ENCODE data around the gene SPCS1. TPM values are rescaled to one million over a fixed set of nuclear protein-coding genes. Genes with fewer than 3 reads are reported as not detected.

SPCS1 gene
- total RNA-seq, 1 experiment from 2014 or later, result 101 TPM

- TF ChIP-seq FOXP4 (CRISPR knock-in tag; IDR thresholded peaks at IDR 0.05) (peak; percentile 55; the same call in 1 of the 2 replicates), ZNF512 (CRISPR knock-in tag; IDR thresholded peaks at IDR 0.05; ENCODE audit: borderline replicate concordance) (no peak), PREB (CRISPR knock-in tag; IDR thresholded peaks at IDR 0.05; ENCODE audit: borderline replicate concordance) (0 out of 2 replicates have a peak, but pooled peaks have one; percentile 63), RORB (CRISPR knock-in tag; IDR thresholded peaks at IDR 0.05) (no peak), JUN (CRISPR knock-in tag; IDR thresholded peaks at IDR 0.05) (no peak), EMX1 (CRISPR knock-in tag; IDR thresholded peaks at IDR 0.05) (no peak)
Observed at GRCh38 chr3:52705688-52706686, at the start of gene SPCS1, which contains the start of gene GLT8D1 (continued).

- ATAC-seq, result no peak
- H3K4me1 Mint-ChIP-seq, result peaks cover 7% of the 10 kb centered on the region
- POLR2A ChIA-PET, result no interaction called here
- CTCF ChIA-PET, result interaction anchor here (0.6 kb wide), 1 partner anchor 69 kb away, joined by 4 read pairs; no protein-coding TSS in a partner anchor
- no peak overlapping the region for H3K4me3 Mint-ChIP-seq
- no peak for TF ChIP-seq MAX (CRISPR knock-in tag; IDR thresholded peaks at IDR 0.05)
- DNase-seq (ENCODE audit: low spot score), result no peak
- no peaks in the 10 kb centered on the region for H3K27me3 Mint-ChIP-seq (ENCODE audit: low read depth)
- no peak overlapping the region for H3K27ac Mint-ChIP-seq
- peaks cover 47% of the 10 kb centered on the region for H3K36me3 Mint-ChIP-seq
- no peaks in the 10 kb centered on the region for H3K9me3 Mint-ChIP-seq
Observed at GRCh38 chr3:52660046-52660445, 45.9 kb upstream of the SPCS1 start.

GRCh38 chr3:52663098-52663497 lies 42.8 kb upstream of the SPCS1 start:
- DNase-seq (ENCODE audit: low spot score) (no peak), ATAC-seq (no peak)
- H3K9me3 Mint-ChIP-seq, result no peaks in the 10 kb centered on the region
- no peaks in the 10 kb centered on the region for H3K27me3 Mint-ChIP-seq (ENCODE audit: low read depth)
- POLR2A ChIA-PET, result interaction anchor here (0.6 kb wide), 1 partner anchor 83 kb away, joined by 3 read pairs; no protein-coding TSS in a partner anchor
- CTCF ChIA-PET, result no interaction called here
- H3K4me3 Mint-ChIP-seq, result no peak overlapping the region
- peaks cover 29% of the 10 kb centered on the region for H3K36me3 Mint-ChIP-seq
- H3K4me1 Mint-ChIP-seq, result no peaks in the 10 kb centered on the region
- no peak overlapping the region for H3K27ac Mint-ChIP-seq
- TF ChIP-seq CDX4 (CRISPR knock-in tag; IDR thresholded peaks at IDR 0.05; ENCODE audit: borderline replicate concordance) (no peak), SP1 (CRISPR knock-in tag; conservative IDR thresholded peaks at IDR 0.05) (no peak), ZBTB43 (CRISPR knock-in tag; IDR thresholded peaks at IDR 0.05) (no peak), ATF6 (CRISPR knock-in tag; IDR thresholded peaks at IDR 0.05) (no peak), FOXK1 (CRISPR knock-in tag; IDR thresholded peaks at IDR 0.05) (no peak), ARID4B (CRISPR knock-in tag; IDR thresholded peaks at IDR 0.05; ENCODE audit: borderline replicate concordance) (no peak), GTF2I (CRISPR knock-in tag; conservative IDR thresholded peaks at IDR 0.05) (no peak)

Measured in WTC11 (cell line).